Caco-2 (cell line): ENCODE measurements around the gene MYT1. TPM values are rescaled to one million over a fixed set of nuclear protein-coding genes. Genes with fewer than 3 reads are reported as not detected.

Source experiments
- BruUV-seq: library from RNA; stranded (reverse); fragments of 400-500 nt; replicated peaks from 2 replicates; lab custom pipeline; 2021; lab: Mats Ljungman, UMichigan
- CTCF ChIA-PET: fragments of 300-600 bp; sonication (Branson Sonifier 250); formaldehyde crosslinking; loops from one replicate; lab custom pipeline; 2022; ENCODE audit warnings: antibody characterized with exemption; lab: Charles Lee
- POLR2A ChIA-PET: fragments of 300-600 bp; sonication (Branson Sonifier 250); formaldehyde crosslinking; loops from one replicate; lab custom pipeline; 2022; ENCODE audit warnings: antibody characterized with exemption; lab: Charles Lee
- DNase-seq, 2 experiments: peaks; one replicate each; pipeline versions ENCODE4 v3.0.0 to v3.0.0-alpha.2; 2020 to 2022
- H3K27me3 ChIP-seq: replicated peaks from 2 replicates; pipeline ENCODE4 v1.6.0; 2011; ENCODE audit warnings: low read length; ENCODE audit not compliant: control insufficient read depth, insufficient read depth
- H3K36me3 ChIP-seq: 2 replicates; pipeline ENCODE4 v1.5.1; 2011; ENCODE audit warnings: low read length; ENCODE audit not compliant: control insufficient read depth, insufficient read depth
- H3K4me1 ChIP-seq: fragments of 250-450 bp; sonication (Bioruptor Pico); 2 replicates; pipeline ENCODE4 v1.5.1; 2020; ENCODE audit warnings: mild to moderate bottlenecking
- H3K4me3 ChIP-seq: 2 replicates; pipeline ENCODE4 v1.5.1; 2011; ENCODE audit warnings: low read depth, mild to moderate bottlenecking, control low read depth, low read length
- H3K9me3 ChIP-seq: fragments of 250-450 bp; sonication (Bioruptor Pico); 2 replicates; pipeline ENCODE4 v1.5.1; 2020; ENCODE audit warnings: mild to moderate bottlenecking, moderate library complexity
- H3K27ac Mint-ChIP-seq: one replicate; pipeline ENCODE4 v1.8.0; 2022; ENCODE audit warnings: mixed read lengths; ENCODE audit not compliant: unreplicated experiment
- H3K27me3 Mint-ChIP-seq: one replicate; pipeline ENCODE4 v1.8.0; 2022; ENCODE audit warnings: mixed read lengths; ENCODE audit not compliant: insufficient read depth, unreplicated experiment
- H3K36me3 Mint-ChIP-seq: one replicate; pipeline ENCODE4 v1.8.0; 2022; ENCODE audit warnings: mild to moderate bottlenecking, mixed read lengths; ENCODE audit not compliant: insufficient read depth, unreplicated experiment
- H3K4me1 Mint-ChIP-seq: one replicate; pipeline ENCODE4 v1.8.0; 2022; ENCODE audit warnings: low read depth, mixed read lengths; ENCODE audit not compliant: unreplicated experiment
- H3K4me3 Mint-ChIP-seq: one replicate; pipeline ENCODE4 v1.8.0; 2022; ENCODE audit warnings: mild to moderate bottlenecking, moderate library complexity, mixed read lengths; ENCODE audit not compliant: unreplicated experiment
- H3K9me3 Mint-ChIP-seq: one replicate; pipeline ENCODE4 v1.8.0; 2022; ENCODE audit warnings: mixed read lengths; ENCODE audit not compliant: unreplicated experiment
- CTCF ChIP-seq, 2 experiments: fragments of 200-600 bp in 1 of 2; IDR thresholded peaks; 1 replicate in 1 of 2; 2 replicates in 1 of 2; pipeline versions ENCODE4 v1.5.1 to v1.8.0; 2011 to 2022; ENCODE audit warnings: antibody characterized with exemption in 1 of 2, control low read depth in 1 of 2, inconsistent platforms in 1 of 2, low read depth in 1 of 2, low read length in 1 of 2, mild to moderate bottlenecking in 1 of 2, moderate library complexity in 1 of 2; ENCODE audit not compliant: insufficient read depth in 1 of 2, severe bottlenecking in 1 of 2, unreplicated experiment in 1 of 2
- intact Hi-C: fragments of 100-400 bp; cut with micrococcal nuclease; formaldehyde crosslinking; loops from one replicate; pipeline ENCODE4 v1.10.0; 2022; ENCODE audit not compliant: unreplicated experiment
- total RNA-seq: library from RNA; stranded (reverse); gene quantifications from 2 replicates; pipeline ENCODE4 v1.2.3, GENCODE V29; 2022

MYT1 gene
- total RNA-seq, 1 experiment from 2014 or later: 0.25 TPM

- Histone ChIP-seq H3K4me3 (no peak overlapping the region), H3K4me1 (peaks cover 10% of the 10 kb centered on the region), H3K9me3 (no peaks in the 10 kb centered on the region), H3K36me3 (no peaks in the 10 kb centered on the region), H3K27me3 (no peaks in the 10 kb centered on the region)
- H3K4me1 Mint-ChIP-seq: peaks cover 9% of the 10 kb centered on the region
- H3K9me3 Mint-ChIP-seq: no peaks in the 10 kb centered on the region
- TF ChIP-seq CTCF (IDR thresholded peaks at IDR 0.05; ENCODE audit: insufficient read depth in 1 of 2, low read depth in 1 of 2, low read length in 1 of 2, severe bottlenecking in 1 of 2, unreplicated experiment in 1 of 2): no peak
- ChIA-PET POLR2A (no interaction called here), CTCF (no interaction called here)
- intact Hi-C loops: no loop called here
- no peak overlapping the region for H3K27ac Mint-ChIP-seq
- no TSS peak for BruUV-seq
- no peak overlapping the region for H3K4me3 Mint-ChIP-seq
- DNase-seq: peak in 1 of 2 experiments; percentile 46
- no peaks in the 10 kb centered on the region for H3K36me3 Mint-ChIP-seq
- peaks cover 16% of the 10 kb centered on the region for H3K27me3 Mint-ChIP-seq
Measured at GRCh38 chr20:64247307-64247618, 83.0 kb downstream of the MYT1 start.

- no peaks in the 10 kb centered on the region for H3K27me3 ChIP-seq
- no peak overlapping the region for H3K27ac Mint-ChIP-seq
- peak in 1 of 2 experiments; percentile 10 for TF ChIP-seq CTCF (IDR thresholded peaks at IDR 0.05; ENCODE audit: insufficient read depth in 1 of 2, low read depth in 1 of 2, low read length in 1 of 2, severe bottlenecking in 1 of 2, unreplicated experiment in 1 of 2)
- no TSS peak for BruUV-seq
- H3K27me3 Mint-ChIP-seq: peaks cover 16% of the 10 kb centered on the region
- H3K36me3 ChIP-seq: no peaks in the 10 kb centered on the region
- intact Hi-C loops: no loop called here
- peak in 1 of 2 experiments; percentile 46 for DNase-seq
- H3K4me3 Mint-ChIP-seq: no peak overlapping the region
- H3K9me3 Mint-ChIP-seq: no peaks in the 10 kb centered on the region
- H3K4me1 Mint-ChIP-seq: no peaks in the 10 kb centered on the region
- H3K4me3 ChIP-seq: no peak overlapping the region
- POLR2A ChIA-PET: no interaction called here
- no peaks in the 10 kb centered on the region for H3K36me3 Mint-ChIP-seq
- CTCF ChIA-PET: interaction anchor here (0.6 kb wide), 1 partner anchor 146 kb away, joined by 4 read pairs; no protein-coding TSS in a partner anchor
- H3K4me1 ChIP-seq: peaks cover under 1% of the 10 kb centered on the region; the same call in 1 of the 2 replicates
- H3K9me3 ChIP-seq: no peaks in the 10 kb centered on the region
Measured at GRCh38 chr20:64247970-64248841, 84.0 kb downstream of the MYT1 start.

GRCh38 chr20:64250027-64250426, 85.8 kb downstream of the MYT1 start:
- no peak for TF ChIP-seq CTCF (IDR thresholded peaks at IDR 0.05; ENCODE audit: insufficient read depth in 1 of 2, low read depth in 1 of 2, low read length in 1 of 2, severe bottlenecking in 1 of 2, unreplicated experiment in 1 of 2)
- CTCF ChIA-PET: no interaction called here
- intact Hi-C loops: no loop called here
- Mint-ChIP-seq H3K4me1 (peaks cover 9% of the 10 kb centered on the region), H3K36me3 (no peaks in the 10 kb centered on the region), H3K4me3 (no peak overlapping the region), H3K27ac (no peak overlapping the region), H3K27me3 (peaks cover 12% of the 10 kb centered on the region), H3K9me3 (no peaks in the 10 kb centered on the region)
- Histone ChIP-seq H3K4me3 (no peak overlapping the region), H3K9me3 (no peaks in the 10 kb centered on the region), H3K36me3 (no peaks in the 10 kb centered on the region), H3K27me3 (no peaks in the 10 kb centered on the region), H3K4me1 (peaks cover 4% of the 10 kb centered on the region; the same call in 1 of the 2 replicates)
- POLR2A ChIA-PET: no interaction called here
- no peak for DNase-seq
- no TSS peak for BruUV-seq
